K562 (cell line): ENCODE data around the gene HIP1R. TPM values are rescaled to one million over a fixed set of nuclear protein-coding genes. Genes with fewer than 3 reads are reported as not detected.

Experiments used
- ATAC-seq: fragments of 200-7000 bp; cut with Tn5 transposase; 3 replicates; pipeline ENCODE4 v1.9.1; 2020; ENCODE audit warnings: moderate library complexity
- BruUV-seq: library from RNA; stranded (reverse); fragments of 400-500 nt; replicated peaks from 2 replicates; lab custom pipeline; 2021; lab: Mats Ljungman, UMichigan
- CTCF ChIA-PET: fragments of 300-600 bp; formaldehyde crosslinking; extraction: SDS; loops from one replicate; lab custom pipeline; 2021; ENCODE audit warnings: low intra/inter-chr PET ratio; lab: Yijun Ruan, JAX
- POLR2A ChIA-PET: fragments of 300-600, 350-650 bp; sonication (Branson Sonifier 250); formaldehyde crosslinking; extraction: SDS; loops from one replicate; lab custom pipeline; 2021; ENCODE audit warnings: antibody characterized with exemption, inconsistent platforms; lab: Yijun Ruan, JAX
- DNase-seq, 4 experiments: peaks; one replicate each; pipeline versions ENCODE4 v3.0.0 to v3.0.0-alpha.2; 2011 to 2018; ENCODE audit warnings: low spot score in 3 of 4, mixed read lengths in 3 of 4; ENCODE audit errors: extremely low read depth in 1 of 4
- FAIRE-seq: peaks from 2 replicates; lab custom pipeline; 2011; peaks lifted over from hg19 to GRCh38; lab: Jason Lieb, UNC
- H2AFZ ChIP-seq: 2 replicates; pipeline ENCODE4 v1.6.0; 2011; ENCODE audit warnings: low read depth, low read length, control low read depth, inconsistent platforms
- H3K27ac ChIP-seq: fragments of 200-600 bp; 3 replicates; pipeline ENCODE4 v1.8.0; 2011; ENCODE audit warnings: low read depth, mild to moderate bottlenecking, control low read depth, inconsistent platforms, low read length, moderate library complexity, mixed read lengths; ENCODE audit errors: extremely low read depth
- H3K27me3 ChIP-seq, 2 experiments: fragments of 300-600 bp in 1 of 2; 2 replicates in 1 of 2; 3 replicates in 1 of 2; pipeline versions ENCODE4 v1.6.0 to v1.8.0; 2011; ENCODE audit warnings: inconsistent platforms in 2 of 2, low read length in 2 of 2, mild to moderate bottlenecking in 1 of 2, mixed read lengths in 1 of 2, moderate library complexity in 1 of 2; ENCODE audit not compliant: control insufficient read depth in 2 of 2, insufficient read depth in 2 of 2
- H3K36me3 ChIP-seq: fragments of 300-600 bp; 3 replicates; pipeline ENCODE4 v1.8.0; 2011; ENCODE audit warnings: mild to moderate bottlenecking, low read length, inconsistent platforms; ENCODE audit not compliant: control insufficient read depth, insufficient read depth
- H3K4me1 ChIP-seq, 2 experiments: fragments of 200-600 bp in 1 of 2; replicated peaks in 1 of 2; 2 replicates in 1 of 2; 3 replicates in 1 of 2; pipeline versions ENCODE4 v1.5.1 to v1.8.0; 2011; ENCODE audit warnings: inconsistent platforms in 2 of 2, low read length in 2 of 2, mild to moderate bottlenecking in 1 of 2, mixed read lengths in 1 of 2, moderate library complexity in 1 of 2; ENCODE audit not compliant: control insufficient read depth in 2 of 2, insufficient read depth in 2 of 2
- H3K4me2 ChIP-seq: 2 replicates; pipeline ENCODE4 v1.6.1; 2011; ENCODE audit warnings: low read length, control low read depth, inconsistent platforms, mixed read lengths; ENCODE audit not compliant: insufficient read depth
- H3K4me3 ChIP-seq: fragments of 200-600 bp; sonication (generic), shearing (Covaris generic); 2 replicates; pipeline ENCODE4 v1.5.1; 2016; ENCODE audit warnings: control low read depth, inconsistent platforms
- H3K79me2 ChIP-seq: fragments of 200-600 bp; 3 replicates; pipeline ENCODE4 v1.8.0; 2011; ENCODE audit warnings: low read length, inconsistent platforms; ENCODE audit not compliant: control insufficient read depth, insufficient read depth
- H3K9ac ChIP-seq, 2 experiments: 2 replicates each; pipeline versions ENCODE4 v1.6.0 to v1.6.1; 2011; ENCODE audit warnings: low read depth in 2 of 2, low read length in 2 of 2, control low read depth in 1 of 2, inconsistent platforms in 1 of 2, mild to moderate bottlenecking in 1 of 2, mixed read lengths in 1 of 2; ENCODE audit not compliant: insufficient read depth in 1 of 2
- H3K9me1 ChIP-seq: one replicate; pipeline ENCODE4 v1.6.0; 2011; ENCODE audit warnings: inconsistent platforms, mild to moderate bottlenecking, low read length, moderate library complexity; ENCODE audit not compliant: control insufficient read depth, insufficient read depth
- H3K9me3 ChIP-seq: replicated peaks from 2 replicates; pipeline ENCODE4 v1.5.1; 2011; ENCODE audit warnings: low read depth, low read length, inconsistent platforms; ENCODE audit not compliant: control insufficient read depth, insufficient read depth
- H4K20me1 ChIP-seq: replicated peaks from 2 replicates; pipeline ENCODE4 v1.6.1; 2011; ENCODE audit warnings: low read length, inconsistent platforms, mixed read lengths; ENCODE audit not compliant: control insufficient read depth, insufficient read depth
- BCOR ChIP-seq: fragments of 450-650 bp; IDR thresholded peaks from 2 replicates; pipeline ENCODE4 v1.6.1; 2016
- HOXB6 ChIP-seq: fragments of 250-450 bp; sonication (Bioruptor Pico); IDR thresholded peaks from 2 replicates; pipeline ENCODE4 v1.5.1; 2022; ENCODE audit warnings: mild to moderate bottlenecking, borderline replicate concordance
- OTX1 ChIP-seq: fragments of 450-650 bp; formaldehyde crosslinking; IDR thresholded peaks from 2 replicates; pipeline ENCODE4 v1.4.0; 2022; ENCODE audit warnings: mild to moderate bottlenecking
- RFX5 ChIP-seq: IDR thresholded peaks from 2 replicates; pipeline ENCODE4 v1.6.1; 2011; ENCODE audit warnings: low read depth, mild to moderate bottlenecking, improper control_type of control experiment, low read length
- ZNF224 ChIP-seq: sonication (generic); formaldehyde crosslinking; IDR thresholded peaks from 2 replicates; pipeline ENCODE4 v1.8.0; 2022; ENCODE audit warnings: mild to moderate bottlenecking, missing genetic modification reagents
- ZNF75A ChIP-seq: fragments of 450-650 bp; formaldehyde crosslinking; IDR thresholded peaks from 2 replicates; pipeline ENCODE4 v1.4.0; 2020; ENCODE audit warnings: mild to moderate bottlenecking
- ZSCAN32 ChIP-seq: fragments of 450-650 bp; formaldehyde crosslinking; IDR thresholded peaks from 2 replicates; pipeline ENCODE4 v1.4.0; 2020; ENCODE audit warnings: mild to moderate bottlenecking, moderate library complexity
- WGBS: fragments of 100-300 bp; shearing (Covaris generic); methylation state at CpG from one replicate; pipeline ENCODE4 v1.1.6; 2016; ENCODE audit warnings: low coverage, mixed read lengths; ENCODE audit not compliant: insufficient coverage; ENCODE audit errors: missing lambda C conversion rate; 5-methylcytosine and 5-hydroxymethylcytosine counted together
- in situ Hi-C: fragments of 300-500 bp; cut with MboI; formaldehyde crosslinking; loops from 4 replicates; pipeline ENCODE4 v1.15.0; 2018; ENCODE audit warnings: inconsistent platforms, mixed read lengths
- intact Hi-C: fragments of 100-400 bp; cut with micrococcal nuclease; formaldehyde crosslinking; loops from 2 replicates; pipeline ENCODE4 v1.14.2; 2022
- polyA plus RNA-seq, 8 experiments: library from polyadenylated mRNA; depleted of rRNA in 4 of 8; stranded (reverse) in 5 of 8; unstranded in 3 of 8; fragments of >200 nt; fragmentation: Nextera tagmentation in 2 of 8; fragmentation: Illumina TruSeq in 1 of 8; extraction: Ambion mirVana in 2 of 8; extraction: Trizol in 1 of 8; gene quantifications; 2 replicates each; pipeline versions ENCODE4 v1.2.1 to v1.2.3, GENCODE V29; 2011 to 2014; ENCODE audit warnings: inconsistent platforms in 1 of 8, missing spikeins in 1 of 8
- total RNA-seq, 7 experiments: library from RNA; depleted of rRNA in 6 of 7; stranded (reverse); fragments of >200 nt in 6 of 7; fragmentation: Illumina TruSeq in 2 of 7; extraction: Trizol in 2 of 7; gene quantifications; 2 replicates each; pipeline versions ENCODE4 v1.2.1 to v1.2.3, GENCODE V29; 2011 to 2021; ENCODE audit warnings: low replicate concordance in 1 of 7
- TF ChIP-seq, protein P1 (sequence below), 2 experiments: fragments of 450-650 bp; IDR thresholded peaks; 2 replicates each; pipeline ENCODE4 v1.6.1; 2018; ENCODE audit warnings: mild to moderate bottlenecking in 2 of 2, low read depth in 1 of 2; ENCODE audit not compliant: partially characterized antibody in 2 of 2

HIP1R gene
- total and polyA plus RNA-seq, 9 of the 15 experiments (the other 6 are each of a cell fraction or from before 2014, with no cell fraction given): 0.15 to 31.0 (median 14.2) TPM

DNA sequence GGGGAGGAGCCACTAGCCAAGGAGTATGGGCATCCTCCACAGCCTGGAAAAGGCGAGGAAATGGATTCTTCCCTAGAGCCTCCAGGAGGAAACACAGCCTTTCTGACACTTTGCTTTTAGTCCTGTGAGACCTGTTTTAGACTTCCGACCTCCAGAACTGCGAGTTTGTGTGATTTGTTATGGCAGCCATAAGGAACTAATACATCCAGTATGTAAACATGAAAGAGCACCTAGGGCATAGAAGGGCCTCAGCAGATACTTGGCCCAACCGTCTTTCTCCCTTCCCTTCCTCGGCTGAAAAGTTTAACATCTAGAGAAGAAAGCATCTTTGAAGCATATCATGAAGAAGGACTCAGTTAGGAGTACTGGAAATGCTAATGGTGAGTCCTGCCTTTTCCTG, 3.6 kb downstream of the HIP1R start:
- no peaks in the 10 kb centered on the region for H3K9me1 ChIP-seq
- H3K4me3 ChIP-seq: no peak overlapping the region
- TF ChIP-seq BCOR: no peak
- no peak for TF ChIP-seq ZNF224 (CRISPR knock-in tag)
- TF ChIP-seq RFX5: no peak
- TF ChIP-seq, protein P1, sequence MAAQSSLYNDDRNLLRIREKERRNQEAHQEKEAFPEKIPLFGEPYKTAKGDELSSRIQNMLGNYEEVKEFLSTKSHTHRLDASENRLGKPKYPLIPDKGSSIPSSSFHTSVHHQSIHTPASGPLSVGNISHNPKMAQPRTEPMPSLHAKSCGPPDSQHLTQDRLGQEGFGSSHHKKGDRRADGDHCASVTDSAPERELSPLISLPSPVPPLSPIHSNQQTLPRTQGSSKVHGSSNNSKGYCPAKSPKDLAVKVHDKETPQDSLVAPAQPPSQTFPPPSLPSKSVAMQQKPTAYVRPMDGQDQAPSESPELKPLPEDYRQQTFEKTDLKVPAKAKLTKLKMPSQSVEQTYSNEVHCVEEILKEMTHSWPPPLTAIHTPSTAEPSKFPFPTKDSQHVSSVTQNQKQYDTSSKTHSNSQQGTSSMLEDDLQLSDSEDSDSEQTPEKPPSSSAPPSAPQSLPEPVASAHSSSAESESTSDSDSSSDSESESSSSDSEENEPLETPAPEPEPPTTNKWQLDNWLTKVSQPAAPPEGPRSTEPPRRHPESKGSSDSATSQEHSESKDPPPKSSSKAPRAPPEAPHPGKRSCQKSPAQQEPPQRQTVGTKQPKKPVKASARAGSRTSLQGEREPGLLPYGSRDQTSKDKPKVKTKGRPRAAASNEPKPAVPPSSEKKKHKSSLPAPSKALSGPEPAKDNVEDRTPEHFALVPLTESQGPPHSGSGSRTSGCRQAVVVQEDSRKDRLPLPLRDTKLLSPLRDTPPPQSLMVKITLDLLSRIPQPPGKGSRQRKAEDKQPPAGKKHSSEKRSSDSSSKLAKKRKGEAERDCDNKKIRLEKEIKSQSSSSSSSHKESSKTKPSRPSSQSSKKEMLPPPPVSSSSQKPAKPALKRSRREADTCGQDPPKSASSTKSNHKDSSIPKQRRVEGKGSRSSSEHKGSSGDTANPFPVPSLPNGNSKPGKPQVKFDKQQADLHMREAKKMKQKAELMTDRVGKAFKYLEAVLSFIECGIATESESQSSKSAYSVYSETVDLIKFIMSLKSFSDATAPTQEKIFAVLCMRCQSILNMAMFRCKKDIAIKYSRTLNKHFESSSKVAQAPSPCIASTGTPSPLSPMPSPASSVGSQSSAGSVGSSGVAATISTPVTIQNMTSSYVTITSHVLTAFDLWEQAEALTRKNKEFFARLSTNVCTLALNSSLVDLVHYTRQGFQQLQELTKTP (IDR thresholded peaks at IDR 0.05; ENCODE audit: low read depth in 1 of 2, partially characterized antibody in 2 of 2): no peak
- TF ChIP-seq ZNF75A: no peak
- TF ChIP-seq HOXB6 (CRISPR knock-in tag): no peak
- TF ChIP-seq ZSCAN32 (CRISPR knock-in tag): no peak
- TF ChIP-seq OTX1 (CRISPR knock-in tag): no peak
- TF ChIP-seq, all 486 proteins: peak for 0
- peaks cover 21 to 44% of the 10 kb centered on the region in 2 experiments for H3K4me1 ChIP-seq
- ChIA-PET POLR2A (no interaction called here), CTCF (no interaction called here)
- in situ Hi-C loops: no loop called here
- intact Hi-C loops: no loop called here
- peaks cover 19% of the 10 kb centered on the region for H3K79me2 ChIP-seq
- FAIRE-seq: no peak
- no peak overlapping the region for H2AFZ ChIP-seq
- no peak overlapping the region for H3K27ac ChIP-seq
- WGBS: 75% methylated on average over 5 of the region's 5 CpGs
- ATAC-seq: no peak
- H3K27me3 ChIP-seq: no peaks in the 10 kb centered on the region
- DNase-seq: no peak
- no peak overlapping the region for H3K4me2 ChIP-seq
- BruUV-seq: no TSS peak
- peaks cover 2% of the 10 kb centered on the region; the same call in 2 of the 3 replicates for H3K36me3 ChIP-seq
- no peaks in the 10 kb centered on the region for H3K9me3 ChIP-seq
- no peak overlapping the region for H3K9ac ChIP-seq
- peaks cover 19% of the 10 kb centered on the region for H4K20me1 ChIP-seq
